Activated T-helper 1 cell treated with anti-CD3 and anti-CD28 coated beads, Interleukin-2, amount 50 U/mL, for 16 hours (primary cell): ENCODE data around the gene ZYG11A.

Experiments
- DNase-seq, 2 donors: peaks; one replicate each; pipeline ENCODE4 v3.0.0-alpha.2; 2020; ENCODE audit warnings: low read depth in 1 of 2, low spot score in 1 of 2

ZYG11A gene

GRCh38 chr1:52917156-52917555 lies 74.6 kb downstream of the ZYG11A start:
- no peak for DNase-seq

GRCh38 chr1:52917581-52917980 lies 75.0 kb downstream of the ZYG11A start:
- DNase-seq: no peak

GRCh38 chr1:52918201-52918600 lies 75.6 kb downstream of the ZYG11A start:
- DNase-seq: no peak

- DNase-seq: no peak
Observed at GRCh38 chr1:52919051-52919722, 76.6 kb downstream of the ZYG11A start.

DNA sequence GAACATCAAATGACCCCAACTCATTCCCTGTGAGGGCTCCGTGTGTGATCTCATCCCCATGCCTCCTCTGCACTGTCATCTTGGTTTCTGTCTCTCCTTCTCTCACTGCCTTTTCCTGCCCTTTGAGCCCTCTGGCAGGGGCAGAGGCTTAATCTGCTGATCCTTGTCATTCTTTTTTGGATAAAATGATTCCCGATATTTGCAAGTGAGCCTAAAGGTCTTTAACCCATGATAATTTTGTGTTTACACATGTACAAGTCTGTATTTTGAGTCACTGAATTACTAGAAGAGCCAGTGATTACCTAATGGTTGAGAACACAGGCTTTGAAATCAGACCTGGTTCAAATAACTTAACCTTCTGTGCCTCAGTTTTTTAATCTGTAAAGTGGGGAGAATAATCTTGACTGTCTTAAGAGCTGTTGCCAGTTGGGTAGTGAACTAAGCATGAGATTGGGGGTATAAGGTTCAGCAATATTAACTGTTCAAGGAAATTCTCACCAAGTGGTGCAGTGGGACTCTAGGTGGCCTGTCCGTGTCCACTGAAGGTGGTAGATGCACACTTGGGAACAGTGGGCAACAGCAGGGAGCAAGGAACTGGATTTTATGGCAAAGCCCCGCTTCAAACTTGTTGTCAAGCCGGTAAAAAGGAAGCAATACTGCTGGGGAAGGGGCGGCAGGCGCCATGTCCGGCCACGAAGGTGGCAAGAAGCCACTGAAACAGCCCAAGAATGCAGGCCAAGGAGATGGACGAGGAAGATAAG lies 77.3 kb downstream of the ZYG11A start:
- DNase-seq: no peak

- DNase-seq: no peak
Observed at GRCh38 chr1:52920791-52921291, 78.3 kb downstream of the ZYG11A start.

DNA sequence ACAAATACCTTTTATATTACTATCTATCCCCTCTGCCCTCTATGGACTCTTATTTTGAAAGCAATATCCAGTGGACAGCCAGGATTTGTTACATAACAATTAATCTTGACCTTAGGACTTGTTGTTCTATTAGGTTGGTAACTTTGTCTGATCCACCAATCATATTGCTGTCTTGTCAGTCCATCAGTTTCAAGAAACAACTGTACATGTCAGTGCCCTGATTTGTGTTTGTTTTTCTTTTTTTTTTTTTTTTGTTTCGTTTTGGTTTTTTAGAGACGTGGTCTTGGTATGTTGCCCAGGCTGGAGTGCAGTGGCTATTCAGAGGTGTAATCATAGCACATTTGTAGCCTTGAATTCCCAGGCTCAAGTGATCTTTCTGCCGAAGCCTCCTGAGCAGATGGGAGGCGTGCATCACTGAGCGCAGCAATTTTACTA lies 83.0 kb downstream of the ZYG11A start:
- DNase-seq: no peak

- DNase-seq: no peak
Observed at GRCh38 chr1:52926864-52927211, 84.3 kb downstream of the ZYG11A start.

DNA sequence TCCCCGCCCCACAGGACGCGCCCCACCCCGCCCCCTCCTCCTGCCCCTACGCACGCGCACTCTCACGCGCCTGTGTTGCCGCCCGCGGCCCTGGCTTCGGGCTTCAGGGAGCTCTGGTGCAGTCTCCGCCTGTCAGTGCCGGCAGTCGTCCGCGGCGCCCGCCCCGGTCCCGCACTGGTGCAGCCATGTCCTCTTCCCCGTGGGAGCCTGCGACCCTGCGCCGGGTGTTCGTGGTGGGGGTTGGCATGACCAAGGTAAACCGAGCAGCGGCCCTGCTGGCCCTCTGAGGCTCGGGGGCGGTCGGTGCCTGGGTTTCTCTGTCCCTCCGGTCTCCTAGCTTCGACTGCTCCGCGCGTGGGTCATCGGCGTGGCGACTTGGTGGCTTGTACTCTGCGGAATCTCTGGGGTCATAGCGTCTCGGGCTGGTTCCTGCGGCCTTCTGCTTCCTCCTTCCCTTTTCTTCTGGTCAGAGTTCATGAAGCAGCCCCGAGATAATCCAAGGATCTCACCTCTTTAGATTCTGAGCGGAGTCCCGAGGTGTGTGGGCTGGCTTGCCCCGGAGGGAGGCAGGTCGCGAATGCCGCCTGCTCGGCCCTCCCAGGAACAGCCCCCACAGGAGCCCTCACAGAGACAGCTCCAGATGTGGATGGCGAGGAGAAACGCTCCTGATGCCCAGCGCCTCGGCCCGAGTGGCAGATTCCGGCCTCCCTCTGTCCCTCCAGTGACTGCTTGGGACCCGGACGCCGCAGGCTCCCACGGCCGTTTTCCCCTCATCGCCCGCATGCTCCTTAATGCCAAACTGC lies 84.9 kb downstream of the ZYG11A start, which contains the start of gene SCP2:
SCP2 (plus strand) TSS at position 65 of the 803 bp plus-strand sequence; CDS start at position 186, 121 bp downstream.
- peak; percentile 54 to 70 for DNase-seq

GRCh38 chr1:52928015-52928404 lies 85.5 kb downstream of the ZYG11A start:
- no peak for DNase-seq

DNA sequence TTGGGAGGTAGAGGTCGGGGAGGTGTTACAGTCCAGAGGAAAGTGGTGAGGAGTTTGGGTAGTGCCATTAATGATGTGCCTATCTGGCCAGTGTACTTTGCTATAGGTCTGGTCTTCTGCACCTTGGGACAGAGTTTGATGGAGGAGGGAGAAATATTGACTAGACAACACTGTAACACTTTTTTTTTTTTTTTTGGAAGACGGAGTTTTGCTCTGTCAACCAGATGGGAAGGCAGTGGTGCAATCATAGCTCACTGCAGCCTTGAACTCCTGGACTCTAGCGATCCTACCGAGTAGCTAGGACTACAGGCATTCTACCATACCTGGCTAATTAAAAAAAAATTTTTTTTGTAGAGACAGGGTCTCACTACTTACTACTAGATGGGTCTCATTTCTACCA lies 86.5 kb downstream of the ZYG11A start:
- DNase-seq: no peak

GRCh38 chr1:52937433-52938182 lies 95.0 kb downstream of the ZYG11A start:
- no peak for DNase-seq

DNA sequence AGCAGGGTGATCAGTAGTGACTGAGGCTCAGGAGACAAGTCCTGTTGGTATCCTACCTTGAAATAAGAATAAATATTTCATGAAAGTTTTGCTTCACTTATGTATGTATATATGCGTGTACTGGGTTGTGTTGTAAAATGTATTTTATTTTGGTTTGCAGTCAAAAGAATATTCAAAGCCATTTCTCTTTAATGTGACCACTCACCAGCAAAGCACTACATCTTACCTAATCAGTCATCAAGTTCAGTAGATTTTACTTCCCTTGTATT lies 95.6 kb downstream of the ZYG11A start:
- no peak for DNase-seq

- DNase-seq: no peak
Observed at GRCh38 chr1:52943876-52944416, 101.4 kb downstream of the ZYG11A start.

DNA sequence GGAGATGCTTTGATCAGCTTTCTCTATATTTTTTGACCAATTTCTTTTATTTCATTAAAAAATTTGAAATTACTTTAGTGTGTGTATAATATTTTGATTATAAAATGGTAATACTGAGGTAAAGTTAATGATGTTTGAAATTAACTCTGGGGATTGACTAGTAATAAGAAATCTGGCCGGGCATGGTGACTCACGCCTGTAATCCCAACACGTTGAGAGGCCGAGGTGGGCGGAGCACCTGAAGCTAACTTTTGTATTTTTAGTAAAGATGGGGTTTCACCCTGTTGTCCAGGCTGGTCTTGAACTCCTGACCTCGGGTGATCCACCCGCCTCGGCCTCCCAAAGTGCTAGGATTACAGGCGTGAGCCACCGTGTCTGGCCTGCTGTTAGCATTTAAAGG lies 102.0 kb downstream of the ZYG11A start:
- no peak for DNase-seq
